Caco-2 (cell line): Measurements from ENCODE around the gene MTOR. TPM values are rescaled to one million over a fixed set of nuclear protein-coding genes. Genes with fewer than 3 reads are reported as not detected.

ENCODE experiments used
- BruUV-seq: library from RNA; stranded (reverse); fragments of 400-500 nt; replicated peaks from 2 replicates; lab custom pipeline; 2021; lab: Mats Ljungman, UMichigan
- CTCF ChIA-PET: fragments of 300-600 bp; sonication (Branson Sonifier 250); formaldehyde crosslinking; loops from one replicate; lab custom pipeline; 2022; ENCODE audit warnings: antibody characterized with exemption; lab: Charles Lee
- POLR2A ChIA-PET: fragments of 300-600 bp; sonication (Branson Sonifier 250); formaldehyde crosslinking; loops from one replicate; lab custom pipeline; 2022; ENCODE audit warnings: antibody characterized with exemption; lab: Charles Lee
- DNase-seq, 2 experiments: peaks; one replicate each; pipeline versions ENCODE4 v3.0.0 to v3.0.0-alpha.2; 2020 to 2022
- H3K27me3 ChIP-seq: replicated peaks from 2 replicates; pipeline ENCODE4 v1.6.0; 2011; ENCODE audit warnings: low read length; ENCODE audit not compliant: control insufficient read depth, insufficient read depth
- H3K36me3 ChIP-seq: 2 replicates; pipeline ENCODE4 v1.5.1; 2011; ENCODE audit warnings: low read length; ENCODE audit not compliant: control insufficient read depth, insufficient read depth
- H3K4me1 ChIP-seq: fragments of 250-450 bp; sonication (Bioruptor Pico); 2 replicates; pipeline ENCODE4 v1.5.1; 2020; ENCODE audit warnings: mild to moderate bottlenecking
- H3K4me3 ChIP-seq: 2 replicates; pipeline ENCODE4 v1.5.1; 2011; ENCODE audit warnings: low read depth, mild to moderate bottlenecking, control low read depth, low read length
- H3K9me3 ChIP-seq: fragments of 250-450 bp; sonication (Bioruptor Pico); 2 replicates; pipeline ENCODE4 v1.5.1; 2020; ENCODE audit warnings: mild to moderate bottlenecking, moderate library complexity
- H3K27ac Mint-ChIP-seq: one replicate; pipeline ENCODE4 v1.8.0; 2022; ENCODE audit warnings: mixed read lengths; ENCODE audit not compliant: unreplicated experiment
- H3K27me3 Mint-ChIP-seq: one replicate; pipeline ENCODE4 v1.8.0; 2022; ENCODE audit warnings: mixed read lengths; ENCODE audit not compliant: insufficient read depth, unreplicated experiment
- H3K36me3 Mint-ChIP-seq: one replicate; pipeline ENCODE4 v1.8.0; 2022; ENCODE audit warnings: mild to moderate bottlenecking, mixed read lengths; ENCODE audit not compliant: insufficient read depth, unreplicated experiment
- H3K4me1 Mint-ChIP-seq: one replicate; pipeline ENCODE4 v1.8.0; 2022; ENCODE audit warnings: low read depth, mixed read lengths; ENCODE audit not compliant: unreplicated experiment
- H3K4me3 Mint-ChIP-seq: one replicate; pipeline ENCODE4 v1.8.0; 2022; ENCODE audit warnings: mild to moderate bottlenecking, moderate library complexity, mixed read lengths; ENCODE audit not compliant: unreplicated experiment
- H3K9me3 Mint-ChIP-seq: one replicate; pipeline ENCODE4 v1.8.0; 2022; ENCODE audit warnings: mixed read lengths; ENCODE audit not compliant: unreplicated experiment
- CTCF ChIP-seq, 2 experiments: fragments of 200-600 bp in 1 of 2; IDR thresholded peaks; 1 replicate in 1 of 2; 2 replicates in 1 of 2; pipeline versions ENCODE4 v1.5.1 to v1.8.0; 2011 to 2022; ENCODE audit warnings: antibody characterized with exemption in 1 of 2, control low read depth in 1 of 2, inconsistent platforms in 1 of 2, low read depth in 1 of 2, low read length in 1 of 2, mild to moderate bottlenecking in 1 of 2, moderate library complexity in 1 of 2; ENCODE audit not compliant: insufficient read depth in 1 of 2, severe bottlenecking in 1 of 2, unreplicated experiment in 1 of 2
- intact Hi-C: fragments of 100-400 bp; cut with micrococcal nuclease; formaldehyde crosslinking; loops from one replicate; pipeline ENCODE4 v1.10.0; 2022; ENCODE audit not compliant: unreplicated experiment
- total RNA-seq: library from RNA; stranded (reverse); gene quantifications from 2 replicates; pipeline ENCODE4 v1.2.3, GENCODE V29; 2022

Gene MTOR
- total RNA-seq, 1 experiment from 2014 or later: 45.7 TPM

- Histone ChIP-seq H3K27me3 (no peaks in the 10 kb centered on the region), H3K9me3 (no peaks in the 10 kb centered on the region), H3K4me1 (no peaks in the 10 kb centered on the region), H3K4me3 (no peak overlapping the region), H3K36me3 (no peaks in the 10 kb centered on the region; the same call in 1 of the 2 replicates)
- Mint-ChIP-seq H3K4me1 (peaks cover 5% of the 10 kb centered on the region), H3K27ac (no peak overlapping the region), H3K36me3 (peaks cover 14% of the 10 kb centered on the region), H3K9me3 (no peaks in the 10 kb centered on the region), H3K27me3 (no peaks in the 10 kb centered on the region), H3K4me3 (no peak overlapping the region)
- POLR2A ChIA-PET: interaction anchor here (0.5 kb wide), 1 partner anchor 117 kb away, joined by 9 read pairs; no protein-coding TSS in a partner anchor
- TF ChIP-seq CTCF (IDR thresholded peaks at IDR 0.05; ENCODE audit: insufficient read depth in 1 of 2, low read depth in 1 of 2, low read length in 1 of 2, severe bottlenecking in 1 of 2, unreplicated experiment in 1 of 2): no peak
- BruUV-seq: no TSS peak
- CTCF ChIA-PET: no interaction called here
- DNase-seq: no peak
- intact Hi-C loops: no loop called here
These were observed 105.0 kb downstream of the MTOR start for GRCh38 chr1:11157394-11157793.

- no peak for DNase-seq
- intact Hi-C loops: no loop called here
- Mint-ChIP-seq H3K4me3 (no peak overlapping the region), H3K27ac (no peak overlapping the region), H3K27me3 (no peaks in the 10 kb centered on the region), H3K4me1 (peaks cover 5% of the 10 kb centered on the region), H3K36me3 (peaks cover 10% of the 10 kb centered on the region), H3K9me3 (no peaks in the 10 kb centered on the region)
- Histone ChIP-seq H3K9me3 (no peaks in the 10 kb centered on the region), H3K4me1 (no peaks in the 10 kb centered on the region), H3K36me3 (no peaks in the 10 kb centered on the region; the same call in 1 of the 2 replicates), H3K27me3 (no peaks in the 10 kb centered on the region), H3K4me3 (no peak overlapping the region)
- TF ChIP-seq CTCF (IDR thresholded peaks at IDR 0.05; ENCODE audit: insufficient read depth in 1 of 2, low read depth in 1 of 2, low read length in 1 of 2, severe bottlenecking in 1 of 2, unreplicated experiment in 1 of 2): no peak
- no TSS peak for BruUV-seq
- ChIA-PET POLR2A (no interaction called here), CTCF (no interaction called here)
These were observed 105.4 kb downstream of the MTOR start for GRCh38 chr1:11156963-11157362.

- Histone ChIP-seq H3K4me1 (no peaks in the 10 kb centered on the region), H3K27me3 (no peaks in the 10 kb centered on the region), H3K9me3 (no peaks in the 10 kb centered on the region), H3K36me3 (no peaks in the 10 kb centered on the region; the same call in 1 of the 2 replicates), H3K4me3 (no peak overlapping the region)
- ChIA-PET CTCF (no interaction called here), POLR2A (no interaction called here)
- BruUV-seq: no TSS peak
- Mint-ChIP-seq H3K4me3 (no peak overlapping the region), H3K4me1 (peaks cover 5% of the 10 kb centered on the region), H3K27me3 (no peaks in the 10 kb centered on the region), H3K27ac (peak overlapping the region; percentile 55), H3K36me3 (peaks cover 9% of the 10 kb centered on the region), H3K9me3 (no peaks in the 10 kb centered on the region)
- intact Hi-C loops: no loop called here
- no peak for TF ChIP-seq CTCF (IDR thresholded peaks at IDR 0.05; ENCODE audit: insufficient read depth in 1 of 2, low read depth in 1 of 2, low read length in 1 of 2, severe bottlenecking in 1 of 2, unreplicated experiment in 1 of 2)
- DNase-seq: no peak
These were observed 105.9 kb downstream of the MTOR start for GRCh38 chr1:11156441-11156840.
